ENCODE measurements around the gene PLCG2.
"Not testable (repeated sequence)": the region's sequence is repeated elsewhere in the genome, so short reads cannot be mapped to it uniquely, and the experiment has no call there.

The PLCG2 gene

GRCh38 chr16:81792828-81793227 is 13.7 kb downstream of the PLCG2 start:
- DNase-seq, result no peak

- DNase-seq, result no peak
Observed at GRCh38 chr16:81795193-81795592, 16.1 kb downstream of the PLCG2 start.

DNA sequence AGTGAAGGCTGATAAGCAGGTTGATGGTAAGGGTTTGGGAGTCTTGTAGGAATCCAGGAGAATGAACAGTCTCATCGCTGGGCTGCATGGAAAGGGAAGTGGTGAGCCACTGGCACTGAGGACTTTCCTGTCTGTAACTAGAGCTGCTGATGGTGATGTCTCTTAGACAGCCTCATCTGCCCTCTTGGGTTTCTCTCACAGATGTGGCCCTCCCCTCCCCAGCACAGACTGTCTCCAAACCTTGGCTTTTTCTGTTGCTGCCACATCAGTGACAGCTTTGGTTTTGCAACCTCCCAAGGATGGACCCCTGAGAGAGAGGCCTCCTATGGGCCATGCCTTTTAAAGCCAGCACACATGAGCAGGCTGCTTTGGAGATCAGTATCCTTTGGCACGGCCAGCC is 16.9 kb downstream of the PLCG2 start:
- DNase-seq, result no peak

- no peak for DNase-seq
Observed at GRCh38 chr16:81796583-81797346, 17.7 kb downstream of the PLCG2 start.

DNA sequence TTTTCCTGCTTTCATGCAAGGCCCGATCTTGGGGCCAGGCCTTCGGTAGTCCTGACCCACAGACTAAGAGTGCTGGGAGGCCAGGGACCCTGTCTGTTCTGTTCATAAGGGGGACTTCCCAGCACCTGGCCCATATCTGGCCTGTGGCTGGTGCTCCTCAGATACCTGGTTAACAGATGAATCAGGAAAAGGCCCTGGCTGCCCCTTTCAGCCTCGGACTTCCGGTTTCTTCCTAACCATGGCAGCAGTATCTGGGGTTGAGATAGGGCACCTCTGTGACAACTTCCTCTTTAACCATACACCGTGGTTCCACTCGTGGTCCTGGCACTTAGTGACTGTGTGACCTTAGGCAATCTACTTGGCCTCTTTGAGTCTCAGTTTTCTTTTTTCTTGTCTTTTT is 18.4 kb downstream of the PLCG2 start:
- DNase-seq, result no peak

- no peak for DNase-seq
Observed at GRCh38 chr16:81798311-81799137, 19.4 kb downstream of the PLCG2 start.

- DNase-seq, result no peak
Observed at GRCh38 chr16:81799138-81799504, 20.0 kb downstream of the PLCG2 start.

GRCh38 chr16:81801724-81802123 is 22.6 kb downstream of the PLCG2 start:
- not testable (repeated sequence) for DNase-seq

DNA sequence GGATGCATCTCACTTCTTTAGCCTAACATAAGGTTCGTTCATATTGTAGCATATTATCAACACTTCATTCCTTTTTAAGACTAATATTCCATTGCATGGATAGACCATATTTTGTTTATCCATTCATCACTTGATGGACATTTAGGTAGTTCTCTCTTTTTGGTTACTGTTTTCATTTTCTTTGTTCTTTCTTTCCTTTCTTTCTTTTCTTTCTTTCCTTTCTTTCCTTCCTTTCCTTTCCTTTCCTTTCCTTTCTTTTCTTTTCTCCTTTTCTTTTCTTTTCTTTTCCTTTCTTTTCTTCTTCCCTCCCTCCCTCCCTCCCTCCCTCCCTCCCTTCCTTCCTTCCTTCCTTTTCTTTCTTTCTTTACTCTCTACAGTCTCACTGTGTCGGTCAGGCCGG is 24.2 kb downstream of the PLCG2 start:
- no peak for DNase-seq

GRCh38 chr16:81804134-81804610 is 25.1 kb downstream of the PLCG2 start:
- DNase-seq, result no peak

DNA sequence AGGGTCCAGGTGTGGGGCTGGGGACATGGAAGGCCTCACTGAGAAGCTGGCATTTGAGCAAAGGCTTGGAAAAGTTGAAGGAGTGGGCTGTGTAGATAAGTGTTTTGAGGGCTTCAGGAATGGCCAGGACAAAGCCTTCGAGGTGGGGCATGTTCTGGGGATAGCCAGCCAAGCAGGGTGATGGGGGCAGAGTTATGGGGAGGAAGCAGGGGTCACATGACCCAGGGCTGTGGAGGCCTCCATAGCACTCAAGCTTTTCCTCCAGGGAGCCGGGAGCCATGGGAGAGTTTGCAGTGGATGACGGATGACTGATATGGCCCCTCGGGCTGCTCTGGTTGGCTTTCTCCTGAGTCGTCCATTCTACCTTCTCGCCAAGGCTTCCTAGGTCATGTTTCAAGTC is 27.6 kb downstream of the PLCG2 start:
- no peak for DNase-seq

DNA sequence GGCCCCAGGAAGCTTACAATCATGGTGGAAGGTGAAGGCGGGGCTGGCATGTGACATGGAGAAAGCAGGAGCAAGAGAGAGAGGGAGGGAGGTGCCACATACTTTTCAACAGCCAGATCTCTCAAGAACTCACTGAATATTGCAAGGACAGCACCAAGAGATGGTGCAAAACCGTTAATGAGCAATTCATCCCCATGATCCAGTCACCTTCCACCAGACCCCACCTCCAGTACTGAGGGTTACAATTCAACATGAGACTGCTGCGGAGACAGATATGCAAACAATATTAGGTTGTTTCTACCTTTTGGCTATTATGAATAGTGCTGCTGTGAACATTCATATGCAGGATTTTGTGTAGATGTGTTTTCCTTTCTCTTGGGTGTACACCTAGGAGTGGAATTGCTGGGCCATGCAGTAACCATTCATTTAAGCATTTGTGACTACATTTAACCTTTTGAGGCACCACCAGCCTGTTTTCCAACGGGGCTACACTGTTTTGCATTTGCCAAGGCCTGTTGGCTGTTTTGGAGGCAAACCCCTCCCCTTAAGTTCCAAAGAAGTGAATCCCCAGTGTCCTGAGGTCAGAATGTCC is 28.8 kb downstream of the PLCG2 start:
- DNase-seq, result no peak

GRCh38 chr16:81808933-81809480 is 29.9 kb downstream of the PLCG2 start:
- DNase-seq, result no peak

- DNase-seq, result no peak
Observed at GRCh38 chr16:81809567-81809966, 30.5 kb downstream of the PLCG2 start.

DNA sequence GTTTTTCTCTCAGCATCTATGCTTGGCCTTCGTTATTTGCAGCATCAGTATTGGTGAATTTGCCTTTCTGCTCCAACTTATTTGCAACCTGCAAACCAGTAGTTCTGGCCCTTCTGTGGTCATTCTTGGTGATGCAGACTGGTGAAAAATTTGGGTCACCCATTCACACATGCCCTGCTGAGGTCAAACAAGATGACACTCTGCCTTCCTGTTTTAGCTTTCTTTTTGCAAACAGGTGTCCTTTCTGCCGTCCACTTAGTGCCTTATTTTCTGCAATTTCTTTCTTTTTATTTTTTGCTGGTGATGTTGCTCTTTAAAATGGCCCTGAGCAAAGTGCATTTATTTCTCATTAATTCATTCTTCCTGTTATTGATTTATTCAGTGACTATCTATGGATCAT is 31.3 kb downstream of the PLCG2 start:
- no peak for DNase-seq

DNA sequence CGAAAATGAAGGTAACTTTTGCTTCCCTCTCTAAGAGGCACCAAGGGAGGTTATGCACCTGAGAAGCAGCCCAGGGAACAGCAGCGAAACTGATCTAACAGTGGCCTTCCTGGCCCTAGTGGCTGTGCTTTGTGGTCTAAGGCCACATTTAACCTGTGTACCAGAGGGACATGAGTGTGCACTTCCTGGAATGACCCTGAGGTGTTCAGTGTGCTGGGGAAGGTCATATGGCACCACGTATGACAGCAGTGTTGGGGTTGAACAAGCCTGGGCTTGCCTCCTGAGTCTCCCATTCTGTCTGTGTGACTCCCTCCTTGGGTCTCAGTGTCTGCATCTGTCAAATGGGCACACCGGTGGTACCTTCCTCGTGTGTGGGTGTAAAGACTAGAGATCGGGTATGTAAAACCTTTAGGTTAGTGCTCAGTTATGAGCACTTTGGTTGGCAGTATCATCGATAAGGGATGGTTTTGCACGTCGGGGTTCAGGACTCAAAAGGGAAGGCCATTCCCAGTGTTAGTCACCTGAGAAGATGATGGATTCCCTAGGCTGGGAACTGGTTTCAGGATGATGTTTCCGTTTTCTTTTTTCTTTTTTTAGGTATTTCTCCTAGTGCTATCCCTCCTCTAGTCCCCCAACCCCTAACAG is 31.9 kb downstream of the PLCG2 start:
- DNase-seq, result no peak

- no peak for DNase-seq
Observed at GRCh38 chr16:81813648-81814047, 34.6 kb downstream of the PLCG2 start.

GRCh38 chr16:81814751-81815428 is 35.8 kb downstream of the PLCG2 start:
- DNase-seq, result no peak

GRCh38 chr16:81815429-81815766 is 36.3 kb downstream of the PLCG2 start:
- no peak for DNase-seq

DNA sequence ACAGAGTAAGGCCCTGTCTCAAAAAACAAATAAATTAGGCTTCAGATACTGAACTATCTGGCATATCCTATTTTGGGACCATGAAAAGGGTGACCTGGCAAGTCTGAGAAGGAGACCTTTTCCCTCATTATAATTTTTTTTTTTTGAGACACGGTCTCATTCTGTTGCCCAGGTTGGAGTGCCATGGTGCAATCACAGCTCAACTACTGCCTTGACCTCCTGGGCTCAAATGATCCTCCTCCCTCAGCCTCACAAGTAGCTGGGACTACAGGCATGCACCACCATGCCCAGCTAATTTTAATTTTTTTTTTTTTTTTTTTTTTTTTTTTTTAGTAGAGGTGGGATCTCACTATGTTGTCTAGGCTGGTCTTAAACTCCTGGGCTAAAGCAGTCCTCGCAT is 37.3 kb downstream of the PLCG2 start:
- DNase-seq, result no peak

DNA sequence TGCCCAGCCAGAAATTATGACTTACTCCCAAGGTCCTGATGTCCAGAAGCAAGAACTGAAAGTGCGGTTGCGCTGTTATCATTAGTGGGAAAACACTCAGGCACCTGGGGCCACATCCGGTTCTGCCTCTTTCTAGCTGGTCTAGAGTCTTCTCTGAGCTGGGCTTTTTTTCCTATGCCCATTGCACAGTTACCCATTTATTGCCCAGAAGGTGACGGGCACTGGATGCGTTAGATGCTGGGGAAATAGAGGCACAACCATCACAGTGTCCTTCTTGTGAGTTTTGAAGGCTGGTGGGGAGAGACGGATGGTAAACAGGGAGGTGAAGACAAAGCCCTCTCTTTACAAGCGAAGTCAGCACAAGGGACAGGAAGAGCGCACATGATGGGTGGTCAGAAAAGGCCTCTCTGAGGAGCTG is 37.7 kb downstream of the PLCG2 start:
- no peak for DNase-seq

DNA sequence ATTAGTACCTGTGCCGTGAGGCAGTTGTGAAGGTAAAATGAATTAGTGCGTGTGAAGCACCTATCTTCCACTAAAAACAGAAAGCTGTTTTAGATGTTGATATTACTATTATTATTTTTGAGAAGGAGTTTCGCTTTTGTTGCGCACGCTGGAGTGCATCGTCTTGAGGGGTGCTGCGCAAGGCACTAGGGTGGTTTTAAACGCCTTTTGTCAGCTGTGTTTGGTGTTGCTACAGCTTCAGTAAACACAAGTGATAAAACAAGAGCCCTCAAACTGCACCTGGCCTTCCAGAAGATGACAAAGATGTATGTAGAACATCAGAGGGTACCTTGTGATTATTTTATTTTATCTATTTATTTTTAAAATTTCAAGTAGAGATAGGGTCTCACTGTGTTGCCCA is 38.2 kb downstream of the PLCG2 start:
- DNase-seq, result no peak

Data from NCI-H2029 treated with DMSO at 0.1 percent for 48 hours (cell line).